ENCODE data around the gene STXBP3.

DNA sequence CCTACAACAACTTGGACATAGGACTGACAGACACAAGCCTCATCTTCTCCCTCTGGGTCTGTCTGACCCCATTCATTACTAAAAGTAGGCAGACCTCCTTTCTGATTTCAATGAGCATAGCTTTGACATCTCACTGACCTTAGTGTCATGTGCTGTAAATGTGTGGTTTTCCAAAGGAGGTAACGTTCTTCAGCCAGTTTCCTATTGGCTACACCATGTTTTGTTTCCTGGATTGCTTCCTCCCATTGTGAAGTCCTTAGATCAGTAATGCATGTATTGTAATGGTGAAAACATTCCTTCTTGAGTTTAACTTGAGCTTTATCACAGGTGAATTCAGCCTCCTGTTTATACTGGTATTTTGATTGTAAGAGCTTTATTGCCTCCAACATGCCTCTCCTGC lies 20.6 kb downstream of the STXBP3 start:
- TF ChIP-seq, protein P1, sequence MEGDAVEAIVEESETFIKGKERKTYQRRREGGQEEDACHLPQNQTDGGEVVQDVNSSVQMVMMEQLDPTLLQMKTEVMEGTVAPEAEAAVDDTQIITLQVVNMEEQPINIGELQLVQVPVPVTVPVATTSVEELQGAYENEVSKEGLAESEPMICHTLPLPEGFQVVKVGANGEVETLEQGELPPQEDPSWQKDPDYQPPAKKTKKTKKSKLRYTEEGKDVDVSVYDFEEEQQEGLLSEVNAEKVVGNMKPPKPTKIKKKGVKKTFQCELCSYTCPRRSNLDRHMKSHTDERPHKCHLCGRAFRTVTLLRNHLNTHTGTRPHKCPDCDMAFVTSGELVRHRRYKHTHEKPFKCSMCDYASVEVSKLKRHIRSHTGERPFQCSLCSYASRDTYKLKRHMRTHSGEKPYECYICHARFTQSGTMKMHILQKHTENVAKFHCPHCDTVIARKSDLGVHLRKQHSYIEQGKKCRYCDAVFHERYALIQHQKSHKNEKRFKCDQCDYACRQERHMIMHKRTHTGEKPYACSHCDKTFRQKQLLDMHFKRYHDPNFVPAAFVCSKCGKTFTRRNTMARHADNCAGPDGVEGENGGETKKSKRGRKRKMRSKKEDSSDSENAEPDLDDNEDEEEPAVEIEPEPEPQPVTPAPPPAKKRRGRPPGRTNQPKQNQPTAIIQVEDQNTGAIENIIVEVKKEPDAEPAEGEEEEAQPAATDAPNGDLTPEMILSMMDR (IDR thresholded peaks at IDR 0.05): no peak
- no peak for TF ChIP-seq POLR2A (IDR thresholded peaks at IDR 0.05)

Data from tibial nerve (tissue), 3 donors.